ENCODE measurements around the gene TADA2A.

TADA2A gene

DNA sequence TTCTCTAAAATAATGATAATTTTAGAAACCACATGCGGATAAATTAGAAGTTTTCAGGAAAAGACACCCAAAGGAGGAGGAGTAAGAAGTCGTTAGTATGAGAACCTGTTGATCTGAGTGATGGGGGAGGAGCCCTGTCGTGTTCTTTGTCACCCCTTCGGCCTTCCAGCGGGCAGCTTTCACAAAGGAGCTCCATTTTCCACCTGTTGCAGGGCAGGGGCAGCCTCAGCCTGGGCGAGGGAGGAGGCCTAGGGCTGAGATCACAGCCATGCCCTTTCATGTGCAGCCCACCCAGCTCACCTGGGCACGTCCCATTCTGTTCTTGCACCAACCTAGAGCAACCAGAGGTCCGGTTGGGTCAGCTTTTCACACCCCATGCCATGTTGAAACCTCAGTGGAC is 88.3 kb downstream of the TADA2A start:
- H3K4me3 ChIP-seq (ENCODE audit: low read depth, low read length) = no peak overlapping the region
- peaks cover 3 to 4% of the 10 kb centered on the region in 2 experiments for H3K36me3 ChIP-seq (ENCODE audit: control insufficient read depth in 1 of 2, insufficient read depth in 2 of 2, low read length in 2 of 2)
- H2AK5ac ChIP-seq (ENCODE audit: low read length) = no peak overlapping the region
- peaks cover 12 to 13% of the 10 kb centered on the region in 2 experiments for H3K4me1 ChIP-seq (ENCODE audit: control insufficient read depth in 1 of 2, insufficient read depth in 2 of 2, low read length in 2 of 2)
- H2BK120ac ChIP-seq (ENCODE audit: insufficient read depth, low read length, poor library complexity) = no peak overlapping the region
- peaks cover 11% of the 10 kb centered on the region for H3K79me1 ChIP-seq (ENCODE audit: low read length)
- DNase-seq = no peak
- no peak overlapping the region for H3K4me2 ChIP-seq (ENCODE audit: low read length)
- no peak overlapping the region for H4K8ac ChIP-seq (ENCODE audit: low read depth, low read length)
- no peak overlapping the region for H3K27ac ChIP-seq (ENCODE audit: low read depth, low read length)
- no peaks in the 10 kb centered on the region for H3K9me3 ChIP-seq (ENCODE audit: insufficient read depth, low read depth, low read length)
- H3K4ac ChIP-seq (ENCODE audit: low read depth, low read length) = peak overlapping the region; percentile 66
- H4K91ac ChIP-seq (ENCODE audit: low read depth, low read length) = no peak overlapping the region
- H3K14ac ChIP-seq (ENCODE audit: low read length) = no peak overlapping the region
- H2AFZ ChIP-seq (ENCODE audit: insufficient read depth, low read length, poor library complexity) = peak overlapping the region; percentile 5
- peaks cover 20% of the 10 kb centered on the region for H3K79me2 ChIP-seq (ENCODE audit: control insufficient read depth, insufficient read depth, low read length, poor library complexity)
- peak overlapping the region; percentile 60 for H3K18ac ChIP-seq (ENCODE audit: low read length)
- no CpG with 5 or more reads among the region's 8 CpGs for WGBS (ENCODE audit: extremely low coverage, insufficient coverage, insufficient read length)
- no peaks in the 10 kb centered on the region for H3K27me3 ChIP-seq (ENCODE audit: insufficient read depth, low read length)
- H4K12ac ChIP-seq (ENCODE audit: low read depth, low read length) = no peak overlapping the region
- H2BK5ac ChIP-seq (ENCODE audit: low read depth, low read length, poor library complexity) = no peak overlapping the region
- no peak overlapping the region for H3K9ac ChIP-seq (ENCODE audit: low read length)
- no peak overlapping the region for H2BK12ac ChIP-seq (ENCODE audit: low read length)
- no peak overlapping the region for H3K23ac ChIP-seq (ENCODE audit: low read length)

- H3K9ac ChIP-seq (ENCODE audit: low read length) = no peak overlapping the region
- peaks cover 0 to 3% of the 10 kb centered on the region in 2 experiments for H3K4me1 ChIP-seq (ENCODE audit: control insufficient read depth in 1 of 2, insufficient read depth in 2 of 2, low read length in 2 of 2)
- no peak overlapping the region for H2BK120ac ChIP-seq (ENCODE audit: insufficient read depth, low read length, poor library complexity)
- no peaks in the 10 kb centered on the region for H3K79me1 ChIP-seq (ENCODE audit: low read length)
- H2AFZ ChIP-seq (ENCODE audit: insufficient read depth, low read length, poor library complexity) = no peak overlapping the region
- no peak overlapping the region for H2BK5ac ChIP-seq (ENCODE audit: low read depth, low read length, poor library complexity)
- no peak overlapping the region for H3K14ac ChIP-seq (ENCODE audit: low read length)
- no peak overlapping the region for H2AK5ac ChIP-seq (ENCODE audit: low read length)
- no peak overlapping the region for H3K4ac ChIP-seq (ENCODE audit: low read depth, low read length)
- H3K23ac ChIP-seq (ENCODE audit: low read length) = no peak overlapping the region
- H3K18ac ChIP-seq (ENCODE audit: low read length) = no peak overlapping the region
- H3K27me3 ChIP-seq (ENCODE audit: insufficient read depth, low read length) = no peaks in the 10 kb centered on the region
- H3K79me2 ChIP-seq (ENCODE audit: control insufficient read depth, insufficient read depth, low read length, poor library complexity) = peaks cover 13% of the 10 kb centered on the region
- H4K12ac ChIP-seq (ENCODE audit: low read depth, low read length) = no peak overlapping the region
- H2BK12ac ChIP-seq (ENCODE audit: low read length) = no peak overlapping the region
- H4K8ac ChIP-seq (ENCODE audit: low read depth, low read length) = no peak overlapping the region
- peaks cover 3 to 4% of the 10 kb centered on the region in 2 experiments for H3K36me3 ChIP-seq (ENCODE audit: control insufficient read depth in 1 of 2, insufficient read depth in 2 of 2, low read length in 2 of 2)
- no peak overlapping the region for H4K91ac ChIP-seq (ENCODE audit: low read depth, low read length)
- H3K9me3 ChIP-seq (ENCODE audit: insufficient read depth, low read depth, low read length) = no peaks in the 10 kb centered on the region
- H3K4me3 ChIP-seq (ENCODE audit: low read depth, low read length) = no peak overlapping the region
- no peak overlapping the region for H3K4me2 ChIP-seq (ENCODE audit: low read length)
- H3K27ac ChIP-seq (ENCODE audit: low read depth, low read length) = no peak overlapping the region
- no peak for DNase-seq
Observed at GRCh38 chr17:37500378-37500777, 93.7 kb downstream of the TADA2A start.

DNA sequence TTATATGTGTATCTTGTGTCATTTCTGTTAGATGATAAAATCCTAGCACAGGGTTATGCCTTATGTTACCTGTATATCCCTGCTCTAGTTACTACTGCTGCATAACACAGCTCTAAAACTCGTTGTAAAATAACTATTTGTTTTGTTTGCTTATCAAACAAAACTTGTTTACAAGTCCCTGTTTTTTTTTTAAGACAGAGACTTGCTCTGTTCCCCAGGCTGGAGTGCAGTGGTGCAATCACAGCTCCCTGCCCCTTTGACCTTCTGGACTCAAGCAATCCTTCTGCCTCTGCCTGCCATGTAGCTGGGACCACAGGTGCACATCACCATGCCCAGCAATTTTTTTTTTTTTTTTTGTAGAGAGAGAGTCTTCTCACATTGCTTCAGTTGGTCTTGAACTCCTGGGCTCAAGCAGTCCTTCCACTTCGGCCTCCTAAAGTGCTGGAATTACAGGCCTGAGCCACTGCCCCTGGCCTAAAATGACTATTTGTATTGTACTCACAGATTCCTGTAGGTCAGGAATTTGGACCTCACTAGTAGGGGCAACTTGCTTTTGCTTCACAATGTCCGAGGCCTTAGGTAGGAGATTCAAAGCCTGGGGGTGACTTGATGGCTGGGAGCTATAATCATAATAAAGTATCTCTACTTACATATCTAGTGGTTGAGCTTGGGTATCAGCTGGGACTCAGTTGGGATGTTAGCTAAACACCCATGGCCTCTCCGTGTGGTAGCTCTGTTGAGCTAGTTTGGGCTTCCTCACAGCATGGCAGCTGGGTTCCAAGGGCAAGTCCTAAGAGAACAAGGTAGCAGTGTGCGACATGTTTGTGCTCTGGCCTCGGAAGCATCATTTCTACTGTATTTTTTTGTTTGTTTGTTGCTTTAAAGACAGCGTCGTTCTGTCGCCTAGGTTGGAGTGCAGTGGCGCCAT is 95.6 kb downstream of the TADA2A start:
- no peak overlapping the region for H4K8ac ChIP-seq (ENCODE audit: low read depth, low read length)
- no peaks in the 10 kb centered on the region for H3K79me1 ChIP-seq (ENCODE audit: low read length)
- no peak overlapping the region for H4K12ac ChIP-seq (ENCODE audit: low read depth, low read length)
- H3K79me2 ChIP-seq (ENCODE audit: control insufficient read depth, insufficient read depth, low read length, poor library complexity) = peaks cover 12% of the 10 kb centered on the region
- no peak overlapping the region for H4K91ac ChIP-seq (ENCODE audit: low read depth, low read length)
- H3K36me3 ChIP-seq (ENCODE audit: control insufficient read depth in 1 of 2, insufficient read depth in 2 of 2, low read length in 2 of 2) = peaks cover 4 to 5% of the 10 kb centered on the region in 2 experiments
- no peak overlapping the region for H2AFZ ChIP-seq (ENCODE audit: insufficient read depth, low read length, poor library complexity)
- H3K9ac ChIP-seq (ENCODE audit: low read length) = no peak overlapping the region
- no peak overlapping the region for H3K27ac ChIP-seq (ENCODE audit: low read depth, low read length)
- no peak for DNase-seq
- H3K27me3 ChIP-seq (ENCODE audit: insufficient read depth, low read length) = no peaks in the 10 kb centered on the region
- no peak overlapping the region for H3K23ac ChIP-seq (ENCODE audit: low read length)
- H2BK12ac ChIP-seq (ENCODE audit: low read length) = no peak overlapping the region
- H3K9me3 ChIP-seq (ENCODE audit: insufficient read depth, low read depth, low read length) = no peaks in the 10 kb centered on the region
- no peak overlapping the region for H3K4me3 ChIP-seq (ENCODE audit: low read depth, low read length)
- no peak overlapping the region for H2AK5ac ChIP-seq (ENCODE audit: low read length)
- peak overlapping the region; percentile 3 for H3K4ac ChIP-seq (ENCODE audit: low read depth, low read length)
- no CpG with 5 or more reads among the region's 10 CpGs for WGBS (ENCODE audit: extremely low coverage, insufficient coverage, insufficient read length)
- H2BK5ac ChIP-seq (ENCODE audit: low read depth, low read length, poor library complexity) = no peak overlapping the region
- peaks cover 0 to 3% of the 10 kb centered on the region in 2 experiments for H3K4me1 ChIP-seq (ENCODE audit: control insufficient read depth in 1 of 2, insufficient read depth in 2 of 2, low read length in 2 of 2)
- H2BK120ac ChIP-seq (ENCODE audit: insufficient read depth, low read length, poor library complexity) = no peak overlapping the region
- H3K18ac ChIP-seq (ENCODE audit: low read length) = no peak overlapping the region
- no peak overlapping the region for H3K14ac ChIP-seq (ENCODE audit: low read length)
- no peak overlapping the region for H3K4me2 ChIP-seq (ENCODE audit: low read length)

DNA sequence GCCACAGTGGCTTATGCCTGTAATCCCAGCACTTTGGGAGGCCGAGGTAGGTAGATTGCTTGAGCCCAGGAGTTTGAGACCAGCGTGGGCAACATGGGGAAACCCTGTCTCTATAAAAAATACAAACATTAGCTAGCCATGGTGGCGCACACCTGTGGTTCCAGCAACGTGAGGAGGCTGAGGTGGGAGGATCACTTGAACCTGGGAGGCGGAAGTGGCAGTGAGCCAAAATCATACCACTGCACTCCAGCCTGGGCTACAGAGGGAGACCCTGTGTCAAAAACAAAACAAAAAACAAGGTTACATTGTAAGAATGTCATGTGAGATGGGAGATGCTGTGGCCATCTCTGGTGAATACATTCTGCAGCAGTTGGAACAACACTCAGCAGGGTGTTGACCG is 96.5 kb downstream of the TADA2A start:
- Histone ChIP-seq H3K4me2 (ENCODE audit: low read length) (no peak overlapping the region), H2BK5ac (ENCODE audit: low read depth, low read length, poor library complexity) (no peak overlapping the region), H4K91ac (ENCODE audit: low read depth, low read length) (no peak overlapping the region), H3K79me1 (ENCODE audit: low read length) (no peaks in the 10 kb centered on the region), H4K8ac (ENCODE audit: low read depth, low read length) (no peak overlapping the region), H2AFZ (ENCODE audit: insufficient read depth, low read length, poor library complexity) (no peak overlapping the region), H4K12ac (ENCODE audit: low read depth, low read length) (no peak overlapping the region), H3K4me1 (ENCODE audit: control insufficient read depth in 1 of 2, insufficient read depth in 2 of 2, low read length in 2 of 2) (no peaks in the 10 kb centered on the region), H3K27me3 (ENCODE audit: insufficient read depth, low read length) (no peaks in the 10 kb centered on the region), H2AK5ac (ENCODE audit: low read length) (no peak overlapping the region), H3K4me3 (ENCODE audit: low read depth, low read length) (no peak overlapping the region), H2BK12ac (ENCODE audit: low read length) (no peak overlapping the region), H3K9ac (ENCODE audit: low read length) (no peak overlapping the region), H3K4ac (ENCODE audit: low read depth, low read length) (peak overlapping the region; percentile 39), H3K18ac (ENCODE audit: low read length) (no peak overlapping the region), H2BK120ac (ENCODE audit: insufficient read depth, low read length, poor library complexity) (no peak overlapping the region), H3K27ac (ENCODE audit: low read depth, low read length) (no peak overlapping the region), H3K79me2 (ENCODE audit: control insufficient read depth, insufficient read depth, low read length, poor library complexity) (peaks cover 8% of the 10 kb centered on the region), H3K23ac (ENCODE audit: low read length) (no peak overlapping the region), H3K9me3 (ENCODE audit: insufficient read depth, low read depth, low read length) (peaks cover 3% of the 10 kb centered on the region), H3K14ac (ENCODE audit: low read length) (no peak overlapping the region), H3K36me3 (ENCODE audit: control insufficient read depth in 1 of 2, insufficient read depth in 2 of 2, low read length in 2 of 2) (peaks cover 5 to 9% of the 10 kb centered on the region in 2 experiments)
- DNase-seq = no peak
- no CpG with 5 or more reads among the region's 6 CpGs for WGBS (ENCODE audit: extremely low coverage, insufficient coverage, insufficient read length)
